AG04450 (cell line): ENCODE results near the gene ATP11A. TPM values are rescaled to one million over a fixed set of nuclear protein-coding genes. Genes with fewer than 3 reads are reported as not detected.

Experiments used
- CTCF ChIA-PET: fragments of 300-600, 350-600 bp; formaldehyde crosslinking; extraction: SDS; loops from one replicate; lab custom pipeline; 2022; ENCODE audit warnings: antibody characterized with exemption, inconsistent platforms; lab: Charles Lee
- POLR2A ChIA-PET: fragments of 350-600 bp; formaldehyde crosslinking; extraction: SDS; loops from one replicate; lab custom pipeline; 2021; ENCODE audit warnings: antibody characterized with exemption, inconsistent platforms; lab: Yijun Ruan, JAX
- DNase-seq: peaks from one replicate; pipeline ENCODE4 v3.0.0-alpha.2; 2011; ENCODE audit warnings: low read depth, low spot score
- H3K27ac ChIP-seq: one replicate; pipeline ENCODE4 v1.5.1; 2012; ENCODE audit warnings: low read depth, low read length, control low read depth
- H3K27me3 ChIP-seq: one replicate; pipeline ENCODE4 v1.6.0; 2012; ENCODE audit warnings: low read length; ENCODE audit not compliant: control insufficient read depth, insufficient read depth
- H3K4me3 ChIP-seq: 2 replicates; pipeline ENCODE4 v1.5.1; 2011; ENCODE audit warnings: mild to moderate bottlenecking, low read depth, low read length, control low read depth
- H3K9me3 ChIP-seq: 2 replicates; pipeline ENCODE4 v1.5.1; 2012; ENCODE audit warnings: low read length; ENCODE audit not compliant: control insufficient read depth, insufficient read depth
- CTCF ChIP-seq: IDR thresholded peaks from 2 replicates; pipeline ENCODE4 v1.5.1; 2011; ENCODE audit warnings: low read depth, low read length, control low read depth, inconsistent platforms
- polyA plus RNA-seq: library from polyadenylated mRNA; depleted of rRNA; stranded (reverse); fragments of >200 nt; gene quantifications from 2 replicates; pipeline ENCODE4 v1.2.3, GENCODE V29; 2011

Gene ATP11A
- polyA plus RNA-seq, 1 experiment, result 5.8 TPM

DNA sequence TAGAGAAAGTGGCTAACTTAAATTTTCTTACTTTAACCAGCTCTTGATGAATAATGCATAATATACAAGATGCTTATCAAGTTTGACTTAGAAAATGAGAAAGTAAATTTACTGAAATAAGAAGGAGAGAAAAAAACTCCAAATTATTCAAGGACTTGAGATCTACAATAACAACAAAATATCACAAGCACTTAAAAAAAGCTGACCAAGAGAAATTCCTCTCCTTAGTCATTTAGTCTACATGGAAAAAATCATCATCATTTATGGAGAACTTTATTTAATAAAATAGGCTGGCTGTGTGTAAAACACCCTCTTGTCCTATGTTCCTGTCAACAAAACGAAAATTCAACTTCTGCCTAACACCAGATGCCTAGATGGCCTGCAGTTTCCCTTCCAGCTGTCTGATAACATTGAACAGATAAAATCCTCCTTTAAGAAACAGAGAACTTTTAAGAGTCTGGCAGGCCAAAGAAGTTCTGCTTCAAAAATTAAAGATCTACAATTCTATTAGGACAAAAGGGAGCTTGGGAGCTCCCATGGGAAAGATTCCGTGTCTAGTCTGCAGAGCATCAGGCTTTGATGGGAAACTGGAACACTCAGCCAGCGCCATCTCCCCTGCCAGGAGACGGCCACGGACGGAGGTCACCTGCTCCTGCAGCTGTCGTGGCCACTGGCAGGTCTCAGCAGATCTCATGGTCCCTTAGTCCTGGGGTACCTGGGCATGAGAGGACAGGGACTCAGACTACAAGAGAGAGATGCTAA is 37.9 kb upstream of the ATP11A start:
- POLR2A ChIA-PET, result no interaction called here
- H3K9me3 ChIP-seq, result no peaks in the 10 kb centered on the region
- H3K4me3 ChIP-seq, result no peak overlapping the region
- no peak for DNase-seq
- CTCF ChIA-PET, result interaction anchor here (1.3 to 1.5 kb wide), 3 partner anchors 11 to 223 kb away, joined by 5 to 8 read pairs (median 6); no protein-coding TSS in a partner anchor
- no peak for TF ChIP-seq CTCF
- H3K27me3 ChIP-seq, result peaks cover 10% of the 10 kb centered on the region
- no peak overlapping the region for H3K27ac ChIP-seq

GRCh38 chr13:112652512-112653070 is 37.2 kb upstream of the ATP11A start:
- H3K27ac ChIP-seq, result no peak overlapping the region
- ChIA-PET POLR2A (interaction anchor here (0.7 kb wide), 1 partner anchor 84 kb away, joined by 3 read pairs; no protein-coding TSS in a partner anchor), CTCF (interaction anchor here (1.5 kb wide), 1 partner anchor 222 kb away, joined by 5 read pairs; no protein-coding TSS in a partner anchor)
- TF ChIP-seq CTCF, result no peak
- H3K9me3 ChIP-seq, result no peaks in the 10 kb centered on the region
- H3K4me3 ChIP-seq, result no peak overlapping the region
- no peak for DNase-seq
- peaks cover 5% of the 10 kb centered on the region for H3K27me3 ChIP-seq

GRCh38 chr13:112653071-112653470 is 36.8 kb upstream of the ATP11A start:
- H3K27ac ChIP-seq, result no peak overlapping the region
- H3K27me3 ChIP-seq, result peaks cover 5% of the 10 kb centered on the region
- H3K9me3 ChIP-seq, result no peaks in the 10 kb centered on the region
- H3K4me3 ChIP-seq, result no peak overlapping the region
- CTCF ChIA-PET, result interaction anchor here (1.5 kb wide), 1 partner anchor 222 kb away, joined by 5 read pairs; no protein-coding TSS in a partner anchor
- no peak for DNase-seq
- no peak for TF ChIP-seq CTCF
- POLR2A ChIA-PET, result interaction anchor here (0.7 kb wide), 1 partner anchor 84 kb away, joined by 3 read pairs; no protein-coding TSS in a partner anchor

DNA sequence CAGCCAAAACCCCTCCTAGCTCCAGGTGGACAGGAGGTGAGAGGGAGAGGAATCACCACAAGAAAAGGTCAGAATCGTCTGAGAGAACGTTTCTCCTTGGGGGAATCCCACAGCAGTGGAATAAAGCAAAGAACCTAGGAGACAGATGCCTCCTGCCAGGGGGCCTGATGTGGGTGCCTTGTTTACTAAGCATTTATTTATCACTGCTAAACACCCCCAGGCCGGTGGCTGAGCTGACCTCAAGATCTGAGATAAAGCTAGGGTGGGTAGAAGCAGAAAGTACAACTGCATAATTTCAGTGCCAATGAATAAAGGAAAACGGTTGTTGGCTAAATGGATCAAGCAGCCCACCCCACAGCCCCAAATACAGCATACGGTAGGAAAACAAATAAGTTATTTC is 33.9 kb upstream of the ATP11A start:
- POLR2A ChIA-PET, result no interaction called here
- no peak for TF ChIP-seq CTCF
- CTCF ChIA-PET, result no interaction called here

More for the DNA sequence above, 33.9 kb upstream of the ATP11A start:
- no peaks in the 10 kb centered on the region for H3K9me3 ChIP-seq
- H3K27ac ChIP-seq, result no peak overlapping the region
- no peak for DNase-seq
- peaks cover 1% of the 10 kb centered on the region for H3K27me3 ChIP-seq
- no peak overlapping the region for H3K4me3 ChIP-seq
